ENCODE measurements around the gene MYOF. TPM values are rescaled to one million over a fixed set of nuclear protein-coding genes. Genes with fewer than 3 reads are reported as not detected.

MYOF gene
- polyA plus RNA-seq, 1 donor (not counting 4 experiments of a cell fraction or from before 2014, with no cell fraction given) = 232 TPM

DNA sequence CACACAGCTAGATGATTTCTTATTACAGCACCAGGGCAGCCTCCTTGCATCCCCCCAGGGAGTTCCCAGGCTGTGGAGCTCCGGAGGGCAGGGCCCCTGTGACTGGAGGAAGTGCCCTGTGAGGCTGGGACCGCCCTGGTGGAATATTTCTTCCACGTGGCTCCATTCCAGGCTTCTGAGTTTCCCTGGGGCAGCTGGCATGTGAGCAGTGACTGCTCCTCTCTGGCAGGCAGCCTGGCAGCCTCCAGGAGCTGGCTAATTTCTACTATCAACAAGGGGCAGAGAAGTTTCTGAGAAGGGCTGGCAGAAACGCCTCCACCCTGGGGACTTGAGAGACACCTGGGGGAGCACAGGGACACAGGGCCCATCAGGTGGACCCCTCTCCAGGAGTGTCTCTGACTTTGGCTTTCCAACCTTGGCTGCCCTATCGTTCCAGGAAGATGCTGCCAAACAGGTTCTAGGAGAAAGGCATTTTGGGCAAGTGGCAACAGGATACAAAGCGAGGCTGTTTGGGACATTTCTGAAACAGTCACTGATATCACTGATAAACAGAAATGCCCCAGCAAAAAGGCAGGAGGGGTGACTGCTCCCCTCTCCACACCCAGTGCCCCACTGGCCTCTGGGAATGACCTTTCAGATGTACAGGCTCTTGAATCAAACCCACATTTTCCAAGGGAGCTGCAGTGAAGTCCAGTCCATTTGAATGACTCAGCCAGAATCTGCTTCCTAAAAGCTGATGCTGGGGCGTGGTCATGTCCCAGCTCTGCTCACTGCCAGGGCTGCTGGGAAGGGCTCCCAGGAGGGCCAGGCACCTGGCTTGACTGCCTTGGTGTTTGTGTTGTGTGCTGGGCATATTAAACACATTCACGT is 16.1 kb downstream of the MYOF start:
- Histone ChIP-seq H3K27ac (ENCODE audit: control insufficient read depth, insufficient read depth, low read length) (peak overlapping the region; percentile 100), H4K20me1 (ENCODE audit: control insufficient read depth, extremely low read depth, insufficient read depth, low read length) (no peaks in the 10 kb centered on the region), H3K27me3 (ENCODE audit: control insufficient read depth, extremely low read depth, insufficient read depth, low read length) (no peaks in the 10 kb centered on the region), H3K36me3 (ENCODE audit: control insufficient read depth in 2 of 2, extremely low read depth in 1 of 2, insufficient read depth in 2 of 2, low read length in 2 of 2) (peaks cover 7 to 13% of the 10 kb centered on the region in 2 experiments), H3K9me1 (ENCODE audit: control insufficient read depth, extremely low read depth, insufficient read depth, low read length) (no peaks in the 10 kb centered on the region), H3K4me2 (ENCODE audit: control insufficient read depth, extremely low read depth, insufficient read depth, low read depth, low read length) (peak overlapping the region; percentile 63), H3K9ac (ENCODE audit: control insufficient read depth, extremely low read depth, insufficient read depth, low read length) (peak overlapping the region; percentile 90), H2AFZ (ENCODE audit: control insufficient read depth, low read length) (no peak overlapping the region), H3K9me3 (ENCODE audit: control insufficient read depth, low read depth, low read length) (no peaks in the 10 kb centered on the region), H3K79me2 (ENCODE audit: control insufficient read depth, insufficient read depth, low read length) (peaks cover 59% of the 10 kb centered on the region), H3K4me1 (ENCODE audit: control insufficient read depth, extremely low read depth, insufficient read depth, low read length) (peaks cover 85% of the 10 kb centered on the region), H3K4me3 (ENCODE audit: control insufficient read depth in 2 of 3, extremely low read depth in 1 of 3, insufficient read depth in 2 of 3, low read depth in 1 of 3, low read length in 3 of 3) (peak overlapping the region in 2 of 3 experiments; percentile 12 to 47)
- DNase-seq (ENCODE audit: low read depth, low spot score) = peak; percentile 94
- peak; percentile 83 for FAIRE-seq
- dilution Hi-C loops (cut with MboI; ENCODE audit: extremely low pct_ligation_motif_present, low sequenced_read_pairs) = no loop called here
- TF ChIP-seq, protein P1, sequence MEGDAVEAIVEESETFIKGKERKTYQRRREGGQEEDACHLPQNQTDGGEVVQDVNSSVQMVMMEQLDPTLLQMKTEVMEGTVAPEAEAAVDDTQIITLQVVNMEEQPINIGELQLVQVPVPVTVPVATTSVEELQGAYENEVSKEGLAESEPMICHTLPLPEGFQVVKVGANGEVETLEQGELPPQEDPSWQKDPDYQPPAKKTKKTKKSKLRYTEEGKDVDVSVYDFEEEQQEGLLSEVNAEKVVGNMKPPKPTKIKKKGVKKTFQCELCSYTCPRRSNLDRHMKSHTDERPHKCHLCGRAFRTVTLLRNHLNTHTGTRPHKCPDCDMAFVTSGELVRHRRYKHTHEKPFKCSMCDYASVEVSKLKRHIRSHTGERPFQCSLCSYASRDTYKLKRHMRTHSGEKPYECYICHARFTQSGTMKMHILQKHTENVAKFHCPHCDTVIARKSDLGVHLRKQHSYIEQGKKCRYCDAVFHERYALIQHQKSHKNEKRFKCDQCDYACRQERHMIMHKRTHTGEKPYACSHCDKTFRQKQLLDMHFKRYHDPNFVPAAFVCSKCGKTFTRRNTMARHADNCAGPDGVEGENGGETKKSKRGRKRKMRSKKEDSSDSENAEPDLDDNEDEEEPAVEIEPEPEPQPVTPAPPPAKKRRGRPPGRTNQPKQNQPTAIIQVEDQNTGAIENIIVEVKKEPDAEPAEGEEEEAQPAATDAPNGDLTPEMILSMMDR (optimal IDR thresholded peaks at IDR 0.05 in 1 of 3, IDR thresholded peaks at IDR 0.05 in 1 of 3, conservative IDR thresholded peaks at IDR 0.05 in 1 of 3; ENCODE audit: extremely low read depth in 1 of 3, insufficient read depth in 2 of 3, low read length in 3 of 3) = no peak
- no peak for TF ChIP-seq EZH2 (IDR thresholded peaks at IDR 0.05; ENCODE audit: low read length)

DNA sequence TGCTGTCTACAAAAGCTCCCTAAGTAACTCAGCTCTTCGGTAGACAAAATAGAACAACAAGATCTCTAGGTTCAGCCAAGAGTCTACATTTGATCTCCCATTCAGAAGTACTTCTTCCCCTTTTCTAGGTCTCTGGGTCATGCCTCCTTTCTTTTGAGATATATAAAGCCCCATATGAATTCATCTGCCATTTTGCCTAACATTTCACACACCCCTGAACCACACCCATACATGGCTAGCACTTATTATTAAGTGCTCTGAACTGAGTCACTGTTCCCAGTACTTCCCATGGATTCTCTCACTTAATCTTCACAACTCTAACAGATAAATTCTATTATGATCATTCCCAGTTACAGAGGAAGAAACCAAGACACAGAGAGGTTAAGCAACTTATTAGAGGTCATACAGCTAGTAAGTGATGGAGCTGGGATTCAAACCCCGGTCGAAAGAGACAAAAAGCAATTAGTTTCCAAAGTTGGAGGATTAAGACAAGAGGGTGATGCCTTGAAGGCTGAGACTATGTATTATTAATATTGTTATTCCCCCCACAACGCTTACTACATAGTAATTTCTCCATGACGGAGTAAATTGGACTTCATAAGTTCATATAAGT is 17.3 kb downstream of the MYOF start:
- Histone ChIP-seq H2AFZ (ENCODE audit: control insufficient read depth, low read length) (no peak overlapping the region), H3K4me3 (ENCODE audit: control insufficient read depth in 2 of 3, extremely low read depth in 1 of 3, insufficient read depth in 2 of 3, low read depth in 1 of 3, low read length in 3 of 3) (peak overlapping the region in 2 of 3 experiments; percentile 20 to 23), H3K27me3 (ENCODE audit: control insufficient read depth, extremely low read depth, insufficient read depth, low read length) (no peaks in the 10 kb centered on the region), H3K4me1 (ENCODE audit: control insufficient read depth, extremely low read depth, insufficient read depth, low read length) (peaks cover 78% of the 10 kb centered on the region), H3K9ac (ENCODE audit: control insufficient read depth, extremely low read depth, insufficient read depth, low read length) (peak overlapping the region; percentile 90), H3K36me3 (ENCODE audit: control insufficient read depth in 2 of 2, extremely low read depth in 1 of 2, insufficient read depth in 2 of 2, low read length in 2 of 2) (peaks cover 9 to 12% of the 10 kb centered on the region in 2 experiments), H4K20me1 (ENCODE audit: control insufficient read depth, extremely low read depth, insufficient read depth, low read length) (no peaks in the 10 kb centered on the region), H3K79me2 (ENCODE audit: control insufficient read depth, insufficient read depth, low read length) (peaks cover 59% of the 10 kb centered on the region), H3K27ac (ENCODE audit: control insufficient read depth, insufficient read depth, low read length) (peak overlapping the region; percentile 100), H3K4me2 (ENCODE audit: control insufficient read depth, extremely low read depth, insufficient read depth, low read depth, low read length) (peak overlapping the region; percentile 68), H3K9me3 (ENCODE audit: control insufficient read depth, low read depth, low read length) (no peaks in the 10 kb centered on the region), H3K9me1 (ENCODE audit: control insufficient read depth, extremely low read depth, insufficient read depth, low read length) (no peaks in the 10 kb centered on the region)
- no peak for DNase-seq (ENCODE audit: low read depth, low spot score)
- dilution Hi-C loops (cut with MboI; ENCODE audit: extremely low pct_ligation_motif_present, low sequenced_read_pairs) = no loop called here
- FAIRE-seq = peak; percentile 71
- TF ChIP-seq, protein P1 (optimal IDR thresholded peaks at IDR 0.05 in 1 of 3, IDR thresholded peaks at IDR 0.05 in 1 of 3, conservative IDR thresholded peaks at IDR 0.05 in 1 of 3; ENCODE audit: extremely low read depth in 1 of 3, insufficient read depth in 2 of 3, low read length in 3 of 3) = no peak
- TF ChIP-seq EZH2 (IDR thresholded peaks at IDR 0.05; ENCODE audit: low read length) = no peak
